Colonic mucosa (tissue), 4 donors: ENCODE data around the gene GEMIN8. TPM values are rescaled to one million over a fixed set of nuclear protein-coding genes. Genes with fewer than 3 reads are reported as not detected.
A peak's percentile ranks its signal among the peaks of the same experiment; 100 is the strongest.

Source experiments
- DNase-seq: peaks from one replicate; pipeline ENCODE4 v3.0.0-alpha.2; 2020
- H3K27ac ChIP-seq: fragments of 200-600 bp; one replicate; pipeline ENCODE4 v1.8.0; 2021
- H3K27me3 ChIP-seq: fragments of 200-600 bp; one replicate; pipeline ENCODE4 v1.8.0; 2021
- H3K36me3 ChIP-seq: fragments of 200-600 bp; one replicate; pipeline ENCODE4 v1.8.0; 2021
- H3K4me1 ChIP-seq: fragments of 200-600 bp; one replicate; pipeline ENCODE4 v1.8.0; 2021; ENCODE audit warnings: mild to moderate bottlenecking
- H3K4me3 ChIP-seq: fragments of 200-600 bp; one replicate; pipeline ENCODE4 v1.8.0; 2021
- H3K9ac ChIP-seq, 2 donors: one replicate each; pipeline ENCODE4 v1.7.0; 2013; ENCODE audit warnings: control low read depth in 2 of 2, low read depth in 2 of 2, low read length in 2 of 2
- H3K9me3 ChIP-seq: fragments of 200-600 bp; one replicate; pipeline ENCODE4 v1.8.0; 2021
- CTCF ChIP-seq: fragments of 200-600 bp; IDR thresholded peaks from one replicate; pipeline ENCODE4 v1.8.0; 2022; ENCODE audit warnings: antibody characterized with exemption, mild to moderate bottlenecking
- intact Hi-C: fragments of 100-400 bp; cut with DNase I; formaldehyde crosslinking; loops from one replicate; pipeline ENCODE4 v1.14.1; 2022
- total RNA-seq, 2 donors: library from RNA; stranded (reverse); fragmentation: NEBNext Ultra II Directional in 1 of 2; extraction: Animal tissue kit (Norgen Biotek cat#: 25700) in 1 of 2; gene quantifications; one replicate each; pipeline ENCODE4 v1.2.1, GENCODE V29; 2021
- donor health status: healthy.
- donor health status: DM: no; HTN: no; CAD: no.
- donor health status: DM: no; HTN: no; CAD: no.

Gene GEMIN8
- 10 to 100 TPM; 16.4 to 20.9 TPM for total RNA-seq

GRCh38 chrX:14029425-14030173 is at the start of gene GEMIN8:
TSS of gene GEMIN8 (minus strand) at chrX:14029892. CDS start at chrX:14021478, 8,414 bp downstream.
- Histone ChIP-seq H3K9ac (peak within 1 kb of the TSS; percentile 59 to 79), H3K27me3 (no peaks in the 10 kb centered on the region), H3K4me3 (peak within 1 kb of the TSS; percentile 69), H3K9me3 (no peaks in the 10 kb centered on the region), H3K36me3 (no peaks in the 10 kb centered on the region), H3K27ac (peak within 1 kb of the TSS; percentile 78), H3K4me1 (no peaks in the 10 kb centered on the region)
- no peak for TF ChIP-seq CTCF
- intact Hi-C loops, result loop anchor here (5.0 kb wide), 2 partner anchors 277 to 367 kb away; no protein-coding TSS in a partner anchor
- peak; percentile 88 for DNase-seq

- Histone ChIP-seq H3K4me1 (no peaks in the 10 kb centered on the region), H3K9me3 (no peaks in the 10 kb centered on the region), H3K36me3 (no peaks in the 10 kb centered on the region), H3K27ac (no peak overlapping the region), H3K9ac (no peak overlapping the region), H3K4me3 (no peak overlapping the region), H3K27me3 (no peaks in the 10 kb centered on the region)
- TF ChIP-seq CTCF, result no peak
- intact Hi-C loops, result no loop called here
- DNase-seq, result no peak
Observed at GRCh38 chrX:14076639-14077038, 46.9 kb upstream of the GEMIN8 start.

- intact Hi-C loops, result no loop called here
- H3K4me3 ChIP-seq, result no peak overlapping the region
- no peak overlapping the region for H3K27ac ChIP-seq
- no peak for DNase-seq
- no peaks in the 10 kb centered on the region for H3K9me3 ChIP-seq
- no peaks in the 10 kb centered on the region for H3K36me3 ChIP-seq
- no peak for TF ChIP-seq CTCF
- no peaks in the 10 kb centered on the region for H3K27me3 ChIP-seq
- H3K9ac ChIP-seq, result no peak overlapping the region
- H3K4me1 ChIP-seq, result no peaks in the 10 kb centered on the region
Observed at GRCh38 chrX:14073556-14073955, 43.9 kb upstream of the GEMIN8 start.

GRCh38 chrX:14073071-14073470 is 43.4 kb upstream of the GEMIN8 start:
- no peaks in the 10 kb centered on the region for H3K27me3 ChIP-seq
- H3K36me3 ChIP-seq, result no peaks in the 10 kb centered on the region
- no peak overlapping the region for H3K9ac ChIP-seq
- no peaks in the 10 kb centered on the region for H3K9me3 ChIP-seq
- H3K4me1 ChIP-seq, result no peaks in the 10 kb centered on the region
- intact Hi-C loops, result no loop called here
- TF ChIP-seq CTCF, result no peak
- no peak overlapping the region for H3K27ac ChIP-seq
- H3K4me3 ChIP-seq, result no peak overlapping the region
- DNase-seq, result no peak

- no peaks in the 10 kb centered on the region for H3K36me3 ChIP-seq
- no peaks in the 10 kb centered on the region for H3K9me3 ChIP-seq
- no peak for DNase-seq
- no peaks in the 10 kb centered on the region for H3K27me3 ChIP-seq
- no peak overlapping the region for H3K4me3 ChIP-seq
- no peak for TF ChIP-seq CTCF
- no peak overlapping the region for H3K9ac ChIP-seq
- no peaks in the 10 kb centered on the region for H3K4me1 ChIP-seq
- intact Hi-C loops, result no loop called here
- H3K27ac ChIP-seq, result no peak overlapping the region
Observed at GRCh38 chrX:14065800-14066199, 36.1 kb upstream of the GEMIN8 start.
